GM21515 (cell line): ENCODE measurements around the gene SLC35A4.

Experiments used
- ATAC-seq: cut with Tn5 transposase; IDR thresholded peaks from one replicate; pipeline ENCODE4 v1.9.1; 2021; ENCODE audit not compliant: unreplicated experiment

Gene SLC35A4

GRCh38 chr5:140564196-140565023, at the start of gene SLC35A4, which contains the start of gene APBB3:
Gene SLC35A4, plus strand, starts transcription at chr5:140564828. Its CDS starts 2,342 bp downstream, at chr5:140567170.
Gene APBB3, minus strand, starts transcription at chr5:140564598. Its CDS starts 353 bp downstream, at chr5:140564245.
- peak; percentile 82 for ATAC-seq

GRCh38 chr5:140524003-140524402, 40.6 kb upstream of the SLC35A4 start:
- ATAC-seq, result no peak

GRCh38 chr5:140540227-140540626, 24.4 kb upstream of the SLC35A4 start:
- ATAC-seq, result no peak

GRCh38 chr5:140542972-140543371, 21.7 kb upstream of the SLC35A4 start:
- no peak for ATAC-seq

GRCh38 chr5:140544986-140545385, 19.6 kb upstream of the SLC35A4 start:
- no peak for ATAC-seq

GRCh38 chr5:140545606-140546005, 19.0 kb upstream of the SLC35A4 start:
- no peak for ATAC-seq

- ATAC-seq, result no peak
These were observed 17.6 kb upstream of the SLC35A4 start for GRCh38 chr5:140546851-140547507.

- peak; percentile 98 for ATAC-seq
These were observed 16.9 kb upstream of the SLC35A4 start, which contains the start of gene EIF4EBP3 for GRCh38 chr5:140547508-140548299. Gene EIF4EBP3, plus strand, starts transcription at chr5:140547662. Its CDS starts 76 bp downstream, at chr5:140547738.

- ATAC-seq, result no peak
These were observed 16.3 kb upstream of the SLC35A4 start for GRCh38 chr5:140548300-140548688.

GRCh38 chr5:140548791-140549190, 15.8 kb upstream of the SLC35A4 start:
- ATAC-seq, result no peak

- no peak for ATAC-seq
These were observed 15.1 kb upstream of the SLC35A4 start for GRCh38 chr5:140549237-140550144.

GRCh38 chr5:140550147-140551079, 14.2 kb upstream of the SLC35A4 start:
- ATAC-seq, result no peak

- no peak for ATAC-seq
These were observed 12.8 kb upstream of the SLC35A4 start for GRCh38 chr5:140551872-140552271.

- ATAC-seq, result no peak
These were observed 11.0 kb upstream of the SLC35A4 start for GRCh38 chr5:140553657-140554056.

GRCh38 chr5:140554454-140554853, 10.2 kb upstream of the SLC35A4 start:
- no peak for ATAC-seq

- no peak for ATAC-seq
These were observed 8.8 kb upstream of the SLC35A4 start for GRCh38 chr5:140555747-140556312.

- no peak for ATAC-seq
These were observed 8.2 kb upstream of the SLC35A4 start for GRCh38 chr5:140556438-140556837.

- ATAC-seq, result peak; percentile 94
These were observed 7.4 kb upstream of the SLC35A4 start, which contains the start of gene SRA1 for GRCh38 chr5:140557136-140557805. Gene SRA1, minus strand, starts transcription at chr5:140557473. Its CDS starts 21 bp downstream, at chr5:140557452.
